ENCODE results near the gene FHL2.

FHL2 gene

GRCh38 chr2:105422801-105423200, 23.9 kb upstream of the FHL2 start:
- no peak for DNase-seq (ENCODE audit: low read depth, low spot score)

DNA sequence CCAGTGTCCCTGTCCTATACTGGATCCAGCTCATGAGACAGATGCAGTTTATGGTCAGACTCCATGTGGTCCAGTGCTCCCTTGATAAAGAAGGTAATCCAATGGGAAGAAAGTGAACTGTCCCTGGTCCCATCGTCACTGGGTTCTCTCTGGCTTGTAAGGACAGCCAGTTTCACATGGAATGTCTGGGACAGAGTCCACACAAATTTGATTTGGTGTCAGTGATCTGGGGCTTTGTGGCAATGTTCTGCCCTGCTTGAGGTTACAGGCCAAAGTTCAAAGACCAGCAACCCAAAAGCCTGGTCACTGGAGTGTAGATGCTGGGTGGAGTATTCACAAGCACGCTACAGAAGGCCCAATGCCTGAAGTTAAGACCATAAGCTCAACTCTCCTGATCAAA, 22.2 kb upstream of the FHL2 start:
- DNase-seq (ENCODE audit: low read depth, low spot score) = no peak

- DNase-seq (ENCODE audit: low read depth, low spot score) = no peak
Observed at GRCh38 chr2:105418522-105418921, 19.7 kb upstream of the FHL2 start.

DNA sequence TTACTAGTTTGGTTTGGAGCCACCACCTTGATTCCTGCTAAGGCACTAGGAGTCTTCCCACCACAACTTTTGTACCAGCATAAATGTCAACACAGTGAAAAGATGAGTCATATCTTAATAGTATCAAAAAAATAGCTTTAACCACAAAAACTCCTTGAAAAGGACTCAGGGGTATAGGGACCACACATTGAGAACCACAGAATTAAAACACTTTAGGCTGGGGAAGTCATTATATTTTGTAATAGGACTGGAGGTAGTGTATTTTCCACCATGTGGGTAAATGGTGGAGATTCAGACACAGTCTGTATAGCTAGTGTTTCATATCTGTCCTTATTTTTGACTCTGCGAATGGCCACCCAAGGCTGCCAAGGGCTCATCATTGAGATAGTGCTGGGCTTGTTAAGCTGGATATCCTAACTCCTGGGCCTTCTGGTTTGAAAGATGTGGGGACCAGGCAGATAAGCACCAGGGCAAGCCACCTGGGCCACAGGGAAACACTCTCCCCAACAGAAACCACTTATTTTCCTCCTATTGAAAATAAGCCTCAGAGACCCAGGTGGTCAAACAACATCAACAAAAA, 19.1 kb upstream of the FHL2 start:
- DNase-seq (ENCODE audit: low read depth, low spot score) = no peak

- no peak for DNase-seq (ENCODE audit: low read depth, low spot score)
Observed at GRCh38 chr2:105416156-105416555, 17.3 kb upstream of the FHL2 start.

DNA sequence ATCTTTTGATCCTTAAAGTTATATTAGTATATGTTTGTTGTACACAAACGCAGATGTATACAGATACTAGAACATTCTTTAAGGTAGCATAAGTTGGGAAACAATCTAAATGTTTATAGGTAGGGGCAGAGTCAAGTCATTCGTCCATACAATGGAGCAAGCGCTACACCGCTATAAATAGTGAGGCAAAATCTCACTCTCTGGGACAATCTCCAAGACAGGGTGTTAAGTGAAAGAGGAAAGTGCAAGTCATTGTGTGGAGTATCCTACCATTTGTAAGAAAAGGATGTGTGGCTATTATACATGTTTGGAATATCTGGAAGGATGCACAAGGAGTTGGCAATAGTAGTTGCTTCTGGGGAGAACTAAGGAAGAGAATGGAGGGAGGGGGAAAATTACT, 16.2 kb upstream of the FHL2 start:
- DNase-seq (ENCODE audit: low read depth, low spot score) = no peak

GRCh38 chr2:105413206-105413605, 14.4 kb upstream of the FHL2 start:
- no peak for DNase-seq (ENCODE audit: low read depth, low spot score)

- no peak for DNase-seq (ENCODE audit: low read depth, low spot score)
Observed at GRCh38 chr2:105412584-105412983, 13.7 kb upstream of the FHL2 start.

DNA sequence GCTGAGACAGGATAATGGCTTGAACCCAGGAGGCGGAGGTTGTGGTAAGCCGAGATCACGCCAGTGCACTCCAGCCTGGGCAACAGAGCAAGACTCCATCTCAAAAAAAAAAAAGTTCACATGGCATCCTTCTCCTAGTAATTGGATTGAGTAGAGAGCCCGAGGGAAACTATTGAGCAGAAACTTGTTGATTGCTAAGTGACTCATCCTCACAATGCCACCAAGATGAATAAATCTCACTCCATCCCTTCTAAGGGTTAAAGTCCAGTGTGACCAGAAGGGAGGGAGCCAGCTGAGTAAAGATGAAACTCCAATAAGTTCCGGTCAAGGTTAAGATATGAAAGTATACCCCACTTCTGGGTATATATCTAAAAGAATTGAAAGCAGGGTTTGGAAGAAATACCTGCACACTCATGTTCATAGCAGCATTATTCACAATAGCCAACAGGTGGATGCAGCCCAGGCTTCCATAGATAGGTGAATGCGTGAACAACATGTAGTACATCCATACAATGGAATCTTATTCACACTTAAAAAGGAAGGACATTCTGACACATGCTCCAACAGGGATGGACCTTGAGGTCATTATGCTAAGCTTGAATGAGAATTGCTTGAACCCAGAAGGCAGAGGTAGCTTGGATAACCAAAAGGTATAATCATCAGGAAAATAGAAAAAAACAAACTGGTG, 13.0 kb upstream of the FHL2 start:
- DNase-seq (ENCODE audit: low read depth, low spot score) = no peak

GRCh38 chr2:105410554-105410953, 11.7 kb upstream of the FHL2 start:
- DNase-seq (ENCODE audit: low read depth, low spot score) = no peak

- DNase-seq (ENCODE audit: low read depth, low spot score) = no peak
Observed at GRCh38 chr2:105409717-105410116, 10.9 kb upstream of the FHL2 start.

DNA sequence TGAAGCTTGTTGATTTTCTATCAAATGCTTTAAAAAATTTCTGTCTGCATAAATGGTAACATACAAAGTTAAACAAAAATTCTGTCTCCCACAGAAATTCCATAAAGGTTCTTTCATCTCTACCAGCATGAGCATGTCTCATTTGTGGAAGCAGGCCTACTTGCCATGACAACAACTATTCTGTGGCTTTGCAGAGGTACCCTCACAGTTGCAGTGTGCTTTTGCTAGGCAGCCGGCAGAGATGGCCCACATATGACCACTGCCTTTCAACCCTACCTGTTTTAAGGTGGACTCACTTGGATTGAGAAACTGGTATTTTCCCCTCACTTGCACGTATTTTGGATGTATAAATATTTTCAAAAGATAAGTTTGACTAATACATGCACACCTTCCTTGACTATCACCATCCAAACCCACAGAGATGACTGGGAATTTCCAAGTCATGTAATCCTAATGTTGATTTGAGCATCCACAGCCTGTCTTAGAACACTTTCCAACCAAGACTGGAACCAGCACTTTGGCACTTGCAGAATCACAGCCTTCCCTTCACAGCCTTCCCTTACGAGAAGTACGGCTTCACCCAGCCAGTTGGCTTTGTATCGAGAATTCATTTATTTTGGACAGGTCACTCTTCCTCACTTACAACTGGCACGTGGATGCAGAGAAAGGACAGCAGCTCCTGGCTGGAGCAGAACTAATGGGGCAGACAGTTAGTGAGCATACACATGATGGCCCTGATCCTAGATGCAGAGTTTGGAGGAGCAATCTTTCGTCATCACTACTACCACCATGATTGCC, 9.3 kb upstream of the FHL2 start:
- no peak for DNase-seq (ENCODE audit: low read depth, low spot score)

- no peak for DNase-seq (ENCODE audit: low read depth, low spot score)
Observed at GRCh38 chr2:105406221-105406620, 7.4 kb upstream of the FHL2 start.

- no peak for DNase-seq (ENCODE audit: low read depth, low spot score)
Observed at GRCh38 chr2:105405291-105405690, 6.4 kb upstream of the FHL2 start.

GRCh38 chr2:105404736-105405135, 5.9 kb upstream of the FHL2 start:
- DNase-seq (ENCODE audit: low read depth, low spot score) = no peak

DNA sequence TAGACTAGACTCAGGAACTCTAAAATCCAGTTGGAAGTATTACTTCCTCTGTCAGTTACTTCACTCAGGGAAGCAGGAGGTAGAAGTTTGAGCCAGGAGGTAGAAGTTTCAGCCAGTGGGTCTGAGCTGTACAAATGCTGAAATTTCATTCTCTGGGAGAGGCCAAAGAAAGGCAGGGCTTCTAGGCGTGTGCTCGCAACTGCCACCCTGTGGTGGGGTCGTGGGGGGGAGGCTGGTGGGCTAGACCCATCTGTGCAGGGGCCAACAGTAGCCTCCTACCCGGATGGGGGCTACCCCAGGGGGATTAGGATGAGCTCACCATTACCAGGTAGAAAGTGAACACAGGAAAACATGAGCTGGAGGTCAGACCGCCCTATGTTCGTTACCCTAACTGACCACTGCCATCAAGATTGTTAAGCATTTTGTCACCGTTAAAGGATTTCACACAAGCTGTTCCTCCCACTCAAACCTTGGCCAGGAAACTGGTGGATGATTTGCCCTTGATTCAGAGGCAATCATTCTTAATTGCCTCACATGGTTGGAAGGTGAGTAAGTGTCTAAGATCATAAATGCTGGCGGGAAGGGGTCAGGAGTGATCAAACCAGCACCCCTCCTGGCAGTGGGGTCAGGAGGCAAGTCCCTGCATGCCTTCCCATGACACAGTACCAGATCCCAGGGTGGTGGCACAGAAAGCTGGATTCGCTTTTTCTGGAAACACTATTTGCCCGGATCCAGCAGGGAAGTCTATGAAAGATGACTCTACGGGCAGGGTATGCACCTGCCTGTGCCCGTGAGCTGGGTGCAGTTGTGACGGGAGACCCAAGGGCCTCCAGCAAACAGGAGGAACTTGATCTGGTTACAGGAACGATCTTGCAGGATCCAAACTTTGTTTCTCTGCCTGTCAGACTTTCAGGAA, 5.2 kb upstream of the FHL2 start:
- no peak for DNase-seq (ENCODE audit: low read depth, low spot score)

GRCh38 chr2:105403241-105403782, 4.5 kb upstream of the FHL2 start:
- DNase-seq (ENCODE audit: low read depth, low spot score) = no peak

GRCh38 chr2:105402809-105403208, 4.0 kb upstream of the FHL2 start:
- no peak for DNase-seq (ENCODE audit: low read depth, low spot score)

DNA sequence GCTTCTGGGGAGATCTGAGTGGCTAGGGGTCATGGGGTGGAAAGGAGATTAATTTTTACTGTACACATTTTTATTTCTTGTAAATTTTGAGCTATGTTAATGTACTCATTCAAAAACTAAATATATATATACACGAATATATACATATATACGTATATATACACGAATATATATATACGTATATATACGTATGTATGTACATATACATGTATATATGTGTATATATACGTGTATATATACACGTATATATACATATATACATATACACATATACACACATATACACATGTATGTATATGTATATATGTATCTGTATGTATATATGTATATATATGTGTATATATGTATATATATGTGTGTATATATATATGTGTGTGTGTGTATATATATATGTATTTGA, 3.0 kb upstream of the FHL2 start:
- no peak for DNase-seq (ENCODE audit: low read depth, low spot score)

DNA sequence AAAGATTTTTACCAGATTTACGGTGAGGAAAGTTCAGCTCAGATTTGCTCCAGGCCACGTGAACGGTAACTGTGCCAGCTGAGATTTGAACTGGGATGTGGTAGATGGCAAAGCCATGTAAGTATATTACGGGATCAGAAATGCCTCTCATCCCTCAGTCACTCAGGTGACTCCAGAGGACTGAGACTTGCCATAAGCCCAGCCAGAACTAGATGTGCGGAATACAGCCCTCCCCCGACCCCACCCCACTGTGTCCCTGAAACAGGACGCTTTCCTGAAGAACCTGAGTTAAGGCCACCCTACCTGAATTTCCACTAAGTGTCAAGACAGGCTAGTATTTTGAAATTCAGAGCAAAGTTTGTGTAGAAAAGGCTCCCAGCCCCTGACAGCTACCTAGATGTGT, 1.3 kb upstream of the FHL2 start:
- no peak for DNase-seq (ENCODE audit: low read depth, low spot score)

DNA sequence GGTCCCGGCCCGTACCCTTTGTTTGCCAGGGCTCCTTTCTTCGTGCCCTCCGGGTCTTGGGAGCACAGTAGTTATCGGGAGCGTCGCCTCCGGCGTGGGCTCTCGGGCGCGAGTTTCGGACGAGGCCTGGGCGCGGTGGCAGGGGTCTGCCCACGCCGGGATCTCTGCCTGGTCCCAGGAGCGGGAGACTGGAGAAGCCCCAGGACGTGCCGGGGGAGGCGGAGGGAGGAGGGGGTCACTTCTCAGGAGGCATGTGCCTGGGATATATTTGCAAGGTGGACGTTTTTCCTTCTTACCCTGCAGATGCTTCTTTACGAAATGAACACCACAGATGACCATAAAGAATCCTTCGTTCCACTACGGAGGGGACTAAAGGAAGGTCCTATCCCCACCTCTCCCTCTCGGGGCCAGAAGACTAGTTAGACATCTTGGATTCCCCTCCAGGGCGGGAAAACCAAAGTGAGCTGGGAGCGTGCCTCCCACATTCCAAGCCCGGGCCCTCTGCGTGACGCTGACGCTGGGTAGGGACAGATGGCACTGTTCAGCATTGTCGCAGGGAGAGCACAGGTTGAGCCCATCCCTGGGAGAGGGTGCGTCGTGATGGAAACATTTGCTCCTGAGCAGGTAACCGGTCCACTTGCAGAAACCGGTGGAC, 483 bp upstream of the FHL2 start:
- no peak for DNase-seq (ENCODE audit: low read depth, low spot score)
